ENCODE results near the gene CTPS2.
"Not testable (repeated sequence)": the region's sequence is repeated elsewhere in the genome, so short reads cannot be mapped to it uniquely, and the experiment has no call there.

CTPS2 gene

DNA sequence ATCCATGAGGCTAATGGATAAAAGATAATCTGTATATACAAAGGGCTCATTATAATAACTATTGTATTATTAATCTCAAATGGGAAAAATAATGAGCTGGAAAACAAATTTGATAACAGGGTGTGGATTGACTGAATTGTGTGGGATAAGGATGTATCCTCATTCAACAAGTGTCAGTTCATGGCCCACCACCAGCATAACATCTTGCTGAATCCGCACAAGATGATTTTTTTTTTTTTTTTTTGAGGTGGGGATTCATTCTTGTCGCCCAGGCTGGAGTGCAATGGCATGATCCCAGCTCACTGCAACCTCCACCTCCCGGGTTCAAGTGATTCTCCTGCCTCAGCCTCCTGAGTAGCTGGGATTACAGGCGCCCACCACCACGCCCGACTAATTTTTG, 3.2 kb upstream of the CTPS2 start:
- not testable (repeated sequence) for H3K36me3 ChIP-seq (ENCODE audit: control insufficient read depth in 2 of 2, insufficient read depth in 2 of 2, low read length in 2 of 2); H3K4me3 ChIP-seq (ENCODE audit: low read length in 2 of 2); H3K9me3 ChIP-seq (ENCODE audit: control insufficient read depth in 2 of 2, low read length in 2 of 2); H3K27ac ChIP-seq (ENCODE audit: low read depth in 2 of 2, low read length in 2 of 2); H3K9ac ChIP-seq (ENCODE audit: low read depth in 1 of 2, low read length in 2 of 2)
- peaks cover 12% of the 10 kb centered on the region in 2 donors for H3K4me1 ChIP-seq (ENCODE audit: control insufficient read depth in 2 of 2, insufficient read depth in 2 of 2, low read length in 2 of 2)
- peaks cover 4 to 15% of the 10 kb centered on the region in 2 donors for H3K27me3 ChIP-seq (ENCODE audit: control insufficient read depth in 2 of 2, insufficient read depth in 2 of 2, low read length in 2 of 2)

DNA sequence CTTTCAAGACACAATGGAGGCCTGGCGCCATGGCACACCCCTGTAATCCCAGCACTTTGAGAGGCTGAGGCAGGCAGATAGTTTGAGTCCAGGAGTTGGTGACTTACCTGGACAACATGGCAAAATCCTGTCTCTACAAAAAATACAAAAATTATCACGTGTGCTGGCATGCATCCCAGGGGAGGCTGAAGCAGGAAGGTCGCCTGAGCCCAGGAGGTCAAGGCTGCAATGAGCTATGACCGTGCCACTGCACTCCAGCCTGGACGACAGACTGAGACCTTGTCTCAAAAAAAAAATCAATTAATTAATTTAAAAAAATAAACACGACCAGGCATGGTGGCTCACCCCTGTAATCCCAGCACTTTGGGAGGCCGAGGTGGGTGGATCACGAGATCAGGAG, 2.0 kb upstream of the CTPS2 start:
- H3K36me3 ChIP-seq (ENCODE audit: control insufficient read depth in 2 of 2, insufficient read depth in 2 of 2, low read length in 2 of 2), result no peaks in the 10 kb centered on the region
- H3K27me3 ChIP-seq (ENCODE audit: control insufficient read depth in 2 of 2, insufficient read depth in 2 of 2, low read length in 2 of 2), result peaks cover 7 to 17% of the 10 kb centered on the region in 2 donors
- no peak overlapping the region for H3K9ac ChIP-seq (ENCODE audit: low read depth in 1 of 2, low read length in 2 of 2)
- H3K4me1 ChIP-seq (ENCODE audit: control insufficient read depth in 2 of 2, insufficient read depth in 2 of 2, low read length in 2 of 2), result peaks cover 4 to 5% of the 10 kb centered on the region in 2 donors
- H3K4me3 ChIP-seq (ENCODE audit: low read length in 2 of 2), result no peak overlapping the region
- H3K9me3 ChIP-seq (ENCODE audit: control insufficient read depth in 2 of 2, low read length in 2 of 2), result no peaks in the 10 kb centered on the region
- no peak overlapping the region for H3K27ac ChIP-seq (ENCODE audit: low read depth in 2 of 2, low read length in 2 of 2)

DNA sequence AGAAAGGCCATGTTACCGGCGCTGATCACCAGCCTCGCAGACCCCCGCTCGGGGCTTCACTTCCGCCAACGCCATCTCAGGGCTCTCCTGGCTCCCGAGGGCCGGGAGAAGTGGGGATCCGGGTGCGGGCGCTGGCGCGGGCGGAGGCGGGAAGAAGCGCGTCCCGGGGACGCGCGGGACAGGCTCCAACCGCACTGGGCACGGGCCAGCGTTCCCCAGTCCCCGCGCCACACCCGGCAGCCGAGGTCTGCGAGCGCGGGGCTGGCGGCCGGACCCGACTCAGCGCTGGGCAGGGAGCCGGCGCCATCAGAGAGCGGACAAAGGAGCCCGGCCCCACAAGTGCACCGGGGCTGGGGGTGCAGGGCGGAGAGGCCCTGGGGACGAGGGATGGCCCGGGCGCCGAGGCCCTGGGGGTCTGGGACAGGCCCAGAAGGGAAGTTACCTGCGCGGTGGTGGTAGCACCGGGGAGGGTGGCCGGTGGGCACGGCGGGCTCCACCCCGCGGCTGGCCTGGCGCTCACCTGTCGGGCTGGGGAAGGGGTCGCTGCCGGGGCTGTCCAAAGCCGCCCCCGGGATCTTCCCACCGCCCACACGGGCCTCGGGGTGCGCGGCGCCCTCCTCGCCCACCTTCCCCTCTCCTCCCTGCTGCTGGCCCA, 449 bp downstream of the CTPS2 start:
- Histone ChIP-seq H3K9me3 (ENCODE audit: control insufficient read depth in 2 of 2, low read length in 2 of 2) (no peaks in the 10 kb centered on the region), H3K4me3 (ENCODE audit: low read length in 2 of 2) (peak overlapping the region; percentile 64 to 82), H3K4me1 (ENCODE audit: control insufficient read depth in 2 of 2, insufficient read depth in 2 of 2, low read length in 2 of 2) (no peaks in the 10 kb centered on the region), H3K36me3 (ENCODE audit: control insufficient read depth in 2 of 2, insufficient read depth in 2 of 2, low read length in 2 of 2) (no peaks in the 10 kb centered on the region), H3K27ac (ENCODE audit: low read depth in 2 of 2, low read length in 2 of 2) (peak overlapping the region; percentile 72 to 74), H3K27me3 (ENCODE audit: control insufficient read depth in 2 of 2, insufficient read depth in 2 of 2, low read length in 2 of 2) (peaks cover 7 to 17% of the 10 kb centered on the region in 2 donors), H3K9ac (ENCODE audit: low read depth in 1 of 2, low read length in 2 of 2) (peak overlapping the region; percentile 68 to 84)

DNA sequence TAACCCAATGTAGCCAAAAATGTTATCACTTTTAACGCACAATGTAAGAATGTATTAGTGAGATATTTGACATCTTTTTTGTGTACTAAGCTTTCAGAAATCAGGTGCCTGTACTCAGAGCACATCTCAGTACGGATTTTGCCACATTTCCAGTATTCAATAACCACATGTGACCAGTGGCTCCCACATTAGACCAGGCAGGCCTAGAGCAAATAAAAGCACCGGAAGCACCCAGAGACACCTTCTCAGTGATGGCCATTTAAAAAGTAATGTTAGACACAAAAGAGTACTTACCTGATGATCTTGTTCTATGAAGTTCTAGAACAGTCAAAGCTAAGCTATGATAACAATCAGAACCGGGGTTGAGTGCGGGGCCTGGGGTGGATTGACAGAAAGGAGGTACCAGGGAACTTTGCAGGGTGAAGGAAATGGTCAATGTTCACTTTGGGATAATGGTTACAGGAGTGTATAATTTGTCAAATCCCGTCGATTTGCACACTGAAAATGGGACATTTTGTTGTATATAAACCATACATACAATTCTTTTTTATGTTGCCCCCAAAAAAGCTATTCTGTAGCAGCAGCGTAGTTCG, 1.2 kb downstream of the CTPS2 start:
- Histone ChIP-seq H3K4me1 (ENCODE audit: control insufficient read depth in 2 of 2, insufficient read depth in 2 of 2, low read length in 2 of 2) (no peaks in the 10 kb centered on the region), H3K36me3 (ENCODE audit: control insufficient read depth in 2 of 2, insufficient read depth in 2 of 2, low read length in 2 of 2) (no peaks in the 10 kb centered on the region), H3K27ac (ENCODE audit: low read depth in 2 of 2, low read length in 2 of 2) (peak overlapping the region; percentile 72 to 74), H3K4me3 (ENCODE audit: low read length in 2 of 2) (peak overlapping the region; percentile 64 to 82), H3K9me3 (ENCODE audit: control insufficient read depth in 2 of 2, low read length in 2 of 2) (no peaks in the 10 kb centered on the region), H3K27me3 (ENCODE audit: control insufficient read depth in 2 of 2, insufficient read depth in 2 of 2, low read length in 2 of 2) (peaks cover 7 to 17% of the 10 kb centered on the region in 2 donors), H3K9ac (ENCODE audit: low read depth in 1 of 2, low read length in 2 of 2) (peak overlapping the region; percentile 68 to 84)

DNA sequence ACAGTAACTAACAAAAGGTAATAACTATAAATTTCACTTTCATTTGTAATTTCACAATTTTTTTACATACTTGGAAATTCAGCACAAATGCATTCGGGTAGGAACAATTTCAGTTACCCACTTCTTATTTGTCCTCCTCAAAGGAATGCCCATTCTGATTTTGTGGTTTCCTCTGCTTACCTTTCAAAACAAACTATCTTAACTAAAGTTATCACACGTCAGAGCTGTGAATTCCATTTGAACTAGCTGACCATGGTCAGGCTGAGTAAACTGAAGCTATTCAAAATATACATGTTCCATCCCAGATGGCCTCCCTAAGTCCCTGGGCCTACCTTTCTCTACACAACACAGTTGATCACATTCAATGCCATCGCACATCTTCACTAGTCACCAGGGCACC, 4.5 kb downstream of the CTPS2 start:
- H3K27me3 ChIP-seq (ENCODE audit: control insufficient read depth in 2 of 2, insufficient read depth in 2 of 2, low read length in 2 of 2), result peaks cover 7 to 9% of the 10 kb centered on the region in 2 donors
- H3K4me1 ChIP-seq (ENCODE audit: control insufficient read depth in 2 of 2, insufficient read depth in 2 of 2, low read length in 2 of 2), result no peaks in the 10 kb centered on the region
- no peak overlapping the region for H3K9ac ChIP-seq (ENCODE audit: low read depth in 1 of 2, low read length in 2 of 2)
- H3K27ac ChIP-seq (ENCODE audit: low read depth in 2 of 2, low read length in 2 of 2), result no peak overlapping the region
- no peaks in the 10 kb centered on the region for H3K9me3 ChIP-seq (ENCODE audit: control insufficient read depth in 2 of 2, low read length in 2 of 2)
- no peak overlapping the region for H3K4me3 ChIP-seq (ENCODE audit: low read length in 2 of 2)
- H3K36me3 ChIP-seq (ENCODE audit: control insufficient read depth in 2 of 2, insufficient read depth in 2 of 2, low read length in 2 of 2), result no peaks in the 10 kb centered on the region

DNA sequence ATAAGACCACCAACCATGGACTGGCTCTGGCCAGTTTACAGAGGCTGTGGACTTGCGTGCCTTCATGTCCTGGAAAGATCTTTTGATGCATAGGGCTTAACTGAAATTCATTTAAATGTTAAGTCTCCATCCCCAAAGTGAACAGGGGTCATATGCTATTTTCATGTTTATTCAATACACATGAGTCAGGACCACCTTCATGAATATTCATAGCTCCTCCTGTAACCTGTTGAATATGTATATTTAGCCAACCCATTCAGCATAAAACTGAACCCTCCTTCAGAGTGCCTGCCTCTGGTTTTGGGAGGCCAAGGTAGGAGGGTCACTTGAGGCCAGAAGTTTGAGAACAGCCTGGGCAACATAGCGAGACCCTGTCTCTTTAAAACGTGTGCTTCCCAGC, 7.1 kb downstream of the CTPS2 start:
- Histone ChIP-seq H3K9me3 (ENCODE audit: control insufficient read depth in 2 of 2, low read length in 2 of 2) (no peaks in the 10 kb centered on the region), H3K27ac (ENCODE audit: low read depth in 2 of 2, low read length in 2 of 2) (no peak overlapping the region), H3K4me1 (ENCODE audit: control insufficient read depth in 2 of 2, insufficient read depth in 2 of 2, low read length in 2 of 2) (no peaks in the 10 kb centered on the region)

DNA sequence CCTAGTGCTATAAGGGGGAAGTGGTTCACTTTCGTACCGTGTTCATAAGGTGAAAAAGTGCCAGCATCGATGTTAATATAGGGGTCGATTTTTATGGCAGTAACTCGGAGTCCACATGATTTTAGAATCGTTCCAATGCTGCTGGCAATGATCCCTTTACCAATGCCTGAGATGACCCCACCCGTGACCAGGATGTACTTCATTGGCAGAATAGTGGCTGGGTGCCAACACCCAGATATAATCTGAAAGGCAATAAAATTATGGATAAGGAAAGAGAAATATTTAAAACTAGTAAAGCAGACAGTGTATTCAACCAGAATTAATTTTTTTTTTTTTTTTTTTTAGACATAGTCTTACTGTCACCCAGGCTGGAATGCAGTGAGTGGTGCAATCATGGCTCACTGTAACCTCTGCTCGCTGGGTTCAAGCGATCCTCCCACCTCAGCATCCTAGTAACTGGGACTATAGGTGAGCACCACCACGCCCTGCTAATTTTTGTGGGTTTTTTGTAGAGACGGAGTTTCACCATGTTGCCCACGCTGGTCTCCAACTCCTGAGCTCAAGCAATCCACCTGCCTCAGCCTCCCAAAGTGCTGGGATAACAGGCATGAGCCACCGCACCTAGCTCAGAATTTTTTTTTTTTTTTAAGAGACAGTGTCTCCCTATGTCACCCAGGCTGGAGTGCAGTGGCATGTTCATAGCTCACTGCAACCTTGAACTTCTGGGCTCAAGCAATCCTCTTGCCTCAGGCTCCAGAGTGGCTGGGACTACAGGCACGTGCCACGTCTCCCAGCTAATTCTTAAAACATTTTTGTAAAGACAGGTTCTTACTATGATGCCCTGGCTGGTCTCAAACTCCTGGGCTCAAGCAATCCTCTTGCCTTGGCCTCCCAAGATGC, 9.5 kb downstream of the CTPS2 start:
- H3K36me3 ChIP-seq (ENCODE audit: control insufficient read depth in 2 of 2, insufficient read depth in 2 of 2, low read length in 2 of 2), result peaks cover 0 to 4% of the 10 kb centered on the region in 2 donors
- H3K27ac ChIP-seq (ENCODE audit: low read depth in 2 of 2, low read length in 2 of 2), result no peak overlapping the region
- no peaks in the 10 kb centered on the region for H3K27me3 ChIP-seq (ENCODE audit: control insufficient read depth in 2 of 2, insufficient read depth in 2 of 2, low read length in 2 of 2)
- no peak overlapping the region for H3K9ac ChIP-seq (ENCODE audit: low read depth in 1 of 2, low read length in 2 of 2)
- H3K4me3 ChIP-seq (ENCODE audit: low read length in 2 of 2), result no peak overlapping the region
- H3K4me1 ChIP-seq (ENCODE audit: control insufficient read depth in 2 of 2, insufficient read depth in 2 of 2, low read length in 2 of 2), result no peaks in the 10 kb centered on the region
- no peaks in the 10 kb centered on the region for H3K9me3 ChIP-seq (ENCODE audit: control insufficient read depth in 2 of 2, low read length in 2 of 2)

More for the DNA sequence above, 7.1 kb downstream of the CTPS2 start:
- Histone ChIP-seq H3K27me3 (ENCODE audit: control insufficient read depth in 2 of 2, insufficient read depth in 2 of 2, low read length in 2 of 2) (peaks cover 3% of the 10 kb centered on the region in 2 donors), H3K9ac (ENCODE audit: low read depth in 1 of 2, low read length in 2 of 2) (no peak overlapping the region), H3K4me3 (ENCODE audit: low read length in 2 of 2) (no peak overlapping the region), H3K36me3 (ENCODE audit: control insufficient read depth in 2 of 2, insufficient read depth in 2 of 2, low read length in 2 of 2) (no peaks in the 10 kb centered on the region)

DNA sequence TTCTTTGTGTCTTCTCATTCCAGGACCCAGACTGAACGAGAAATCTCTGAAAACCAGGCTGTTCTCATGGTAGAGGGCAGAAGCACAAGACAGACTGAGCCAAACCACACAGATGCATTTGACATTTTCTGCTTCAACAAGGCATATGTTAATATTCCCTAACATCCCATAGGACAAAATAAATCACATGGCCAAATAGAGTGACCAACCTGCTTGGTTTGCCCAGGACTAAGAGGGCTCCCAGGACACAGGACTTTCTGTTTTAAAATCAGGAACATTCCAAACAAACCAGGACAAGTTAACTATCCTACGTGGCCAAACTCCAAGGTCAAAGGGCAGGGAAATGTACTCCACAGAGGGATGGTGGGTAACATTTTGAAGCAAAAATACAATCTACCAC, 11.7 kb downstream of the CTPS2 start:
- Histone ChIP-seq H3K4me3 (ENCODE audit: low read length in 2 of 2) (no peak overlapping the region), H3K9ac (ENCODE audit: low read depth in 1 of 2, low read length in 2 of 2) (no peak overlapping the region), H3K27me3 (ENCODE audit: control insufficient read depth in 2 of 2, insufficient read depth in 2 of 2, low read length in 2 of 2) (no peaks in the 10 kb centered on the region), H3K9me3 (ENCODE audit: control insufficient read depth in 2 of 2, low read length in 2 of 2) (no peaks in the 10 kb centered on the region), H3K4me1 (ENCODE audit: control insufficient read depth in 2 of 2, insufficient read depth in 2 of 2, low read length in 2 of 2) (no peaks in the 10 kb centered on the region), H3K27ac (ENCODE audit: low read depth in 2 of 2, low read length in 2 of 2) (no peak overlapping the region), H3K36me3 (ENCODE audit: control insufficient read depth in 2 of 2, insufficient read depth in 2 of 2, low read length in 2 of 2) (peaks cover 0 to 12% of the 10 kb centered on the region in 2 donors)

DNA sequence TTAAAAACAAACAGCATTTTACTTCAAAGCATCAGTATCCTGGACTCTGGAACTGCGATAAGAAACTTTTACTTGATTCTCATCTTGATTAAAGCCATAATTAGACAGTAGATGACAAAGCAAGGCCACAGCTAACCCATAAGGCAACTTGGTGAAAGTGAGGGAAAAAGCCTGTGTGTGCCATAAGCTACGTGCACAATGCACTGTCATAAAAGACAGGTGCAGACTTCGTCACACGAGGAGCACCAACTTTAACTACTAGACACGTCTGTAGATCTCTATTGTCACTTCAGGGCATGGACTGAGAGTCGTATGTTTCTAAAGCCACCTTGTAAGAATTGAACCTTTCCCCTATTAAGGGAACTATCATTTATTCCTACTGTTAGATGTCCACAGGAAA, 13.1 kb downstream of the CTPS2 start:
- Histone ChIP-seq H3K9ac (ENCODE audit: low read depth in 1 of 2, low read length in 2 of 2) (no peak overlapping the region), H3K4me3 (ENCODE audit: low read length in 2 of 2) (no peak overlapping the region), H3K36me3 (ENCODE audit: control insufficient read depth in 2 of 2, insufficient read depth in 2 of 2, low read length in 2 of 2) (peaks cover 0 to 12% of the 10 kb centered on the region in 2 donors), H3K4me1 (ENCODE audit: control insufficient read depth in 2 of 2, insufficient read depth in 2 of 2, low read length in 2 of 2) (no peaks in the 10 kb centered on the region), H3K27me3 (ENCODE audit: control insufficient read depth in 2 of 2, insufficient read depth in 2 of 2, low read length in 2 of 2) (no peaks in the 10 kb centered on the region), H3K9me3 (ENCODE audit: control insufficient read depth in 2 of 2, low read length in 2 of 2) (no peaks in the 10 kb centered on the region), H3K27ac (ENCODE audit: low read depth in 2 of 2, low read length in 2 of 2) (no peak overlapping the region)

DNA sequence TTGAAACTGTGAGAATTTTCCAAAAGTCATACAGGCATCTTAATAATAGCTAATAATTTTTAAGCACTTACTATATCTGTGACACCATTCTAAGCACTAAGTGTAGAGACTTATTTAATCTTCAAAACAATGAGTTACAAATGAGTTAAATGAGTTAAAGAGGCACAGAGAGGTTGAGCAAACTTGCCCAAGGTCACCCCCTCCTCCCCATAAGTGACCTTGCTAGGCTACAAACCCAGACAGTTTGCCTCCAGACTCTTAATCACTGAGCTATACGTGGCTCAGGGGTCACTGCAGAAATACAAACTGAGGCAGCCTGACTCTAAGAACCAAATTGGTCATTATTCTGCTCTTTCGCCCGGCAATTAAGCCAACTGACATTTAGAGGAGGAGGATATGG, 15.5 kb downstream of the CTPS2 start:
- Histone ChIP-seq H3K4me1 (ENCODE audit: control insufficient read depth in 2 of 2, insufficient read depth in 2 of 2, low read length in 2 of 2) (no peaks in the 10 kb centered on the region), H3K9me3 (ENCODE audit: control insufficient read depth in 2 of 2, low read length in 2 of 2) (no peaks in the 10 kb centered on the region), H3K9ac (ENCODE audit: low read depth in 1 of 2, low read length in 2 of 2) (no peak overlapping the region), H3K27me3 (ENCODE audit: control insufficient read depth in 2 of 2, insufficient read depth in 2 of 2, low read length in 2 of 2) (no peaks in the 10 kb centered on the region), H3K4me3 (ENCODE audit: low read length in 2 of 2) (no peak overlapping the region), H3K36me3 (ENCODE audit: control insufficient read depth in 2 of 2, insufficient read depth in 2 of 2, low read length in 2 of 2) (peaks cover 0 to 22% of the 10 kb centered on the region in 2 donors), H3K27ac (ENCODE audit: low read depth in 2 of 2, low read length in 2 of 2) (no peak overlapping the region)
